ENCODE measurements around the gene SOS2.

GRCh38 chr14:50103558-50103957, 127.8 kb downstream of the SOS2 start:
- TF ChIP-seq CTCF (IDR thresholded peaks at IDR 0.05) (no peak), POLR2A (IDR thresholded peaks at IDR 0.05) (no peak)

Data from adrenal gland (tissue), 5 donors.